Umbilical cord (tissue), 2 donors: ENCODE measurements around the gene BRD1. TPM values are rescaled to one million over a fixed set of nuclear protein-coding genes. Genes with fewer than 3 reads are reported as not detected.

ENCODE experiments used
- DNase-seq: peaks from one replicate; pipeline ENCODE4 v3.0.0-alpha.2; 2015; ENCODE audit warnings: low spot score
- total RNA-seq: library from RNA; depleted of rRNA; stranded (reverse); fragments of >200 nt; gene quantifications from one replicate; pipeline ENCODE4 v1.2.3, GENCODE V29; 2014; ENCODE audit warnings: low replicate concordance; ENCODE audit not compliant: insufficient read depth

The BRD1 gene
- total RNA-seq, 1 donor from 2014 or later, result 30.6 TPM

- DNase-seq, result no peak
These were observed 23.8 kb downstream of the BRD1 start for GRCh38 chr22:49803737-49804375.

DNA sequence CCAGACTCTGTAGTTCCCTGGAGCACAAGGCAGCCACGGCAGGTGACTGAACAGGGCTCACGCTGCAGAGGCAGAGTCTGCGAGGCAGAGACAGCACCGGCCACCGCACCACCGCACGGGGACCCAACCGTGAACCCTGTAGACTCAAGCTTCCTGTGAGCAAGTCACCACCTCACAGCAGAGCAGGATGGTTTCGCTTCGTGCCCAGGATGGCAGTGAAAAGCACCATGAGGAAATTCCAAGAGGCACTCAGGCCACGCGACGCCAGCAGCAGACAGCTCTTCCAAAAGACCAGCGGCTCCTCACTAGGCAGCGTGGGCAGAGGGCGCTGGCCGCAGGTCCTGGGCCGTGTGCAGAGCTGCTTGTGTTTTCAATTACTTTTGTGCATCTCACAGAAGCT is 24.5 kb downstream of the BRD1 start:
- DNase-seq, result no peak

GRCh38 chr22:49801391-49802060 is 26.1 kb downstream of the BRD1 start:
- DNase-seq, result no peak

GRCh38 chr22:49800408-49801238 is 27.1 kb downstream of the BRD1 start:
- no peak for DNase-seq

GRCh38 chr22:49799431-49800075 is 28.1 kb downstream of the BRD1 start:
- no peak for DNase-seq

GRCh38 chr22:49798486-49799151 is 29.1 kb downstream of the BRD1 start:
- no peak for DNase-seq

GRCh38 chr22:49797706-49798105 is 30.0 kb downstream of the BRD1 start:
- DNase-seq, result no peak

DNA sequence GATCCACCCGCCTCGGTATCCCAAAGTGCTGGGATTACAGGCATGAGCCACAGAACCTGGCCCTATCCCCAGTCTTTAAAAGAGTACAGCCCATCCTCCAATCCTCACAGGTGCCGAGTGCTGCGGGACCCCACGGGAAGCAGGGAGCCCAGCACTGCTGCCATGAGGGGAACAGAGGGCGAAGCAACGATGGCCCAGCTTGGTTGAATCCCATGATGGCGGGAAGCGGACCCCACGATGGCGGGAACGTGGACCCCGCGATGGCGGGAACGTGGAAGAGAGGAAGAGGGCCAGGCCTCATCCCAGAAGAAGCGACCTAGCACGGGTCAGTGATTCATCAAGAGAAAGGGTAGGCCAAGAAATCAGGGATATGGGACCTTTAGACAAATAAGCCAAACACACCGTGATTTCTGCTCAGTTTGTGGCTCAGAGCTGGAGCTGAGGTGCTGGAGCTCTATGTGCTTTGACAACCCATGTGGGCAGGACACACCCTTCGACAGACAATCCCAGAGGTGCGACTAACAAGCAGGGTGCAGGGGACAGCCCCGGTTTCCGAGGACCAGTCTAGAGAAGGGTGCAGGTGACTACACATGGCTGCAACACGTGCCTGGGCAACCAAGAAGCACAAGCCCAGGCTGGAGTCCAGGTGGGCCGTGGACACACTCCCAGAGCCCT is 30.9 kb downstream of the BRD1 start:
- DNase-seq, result no peak

DNA sequence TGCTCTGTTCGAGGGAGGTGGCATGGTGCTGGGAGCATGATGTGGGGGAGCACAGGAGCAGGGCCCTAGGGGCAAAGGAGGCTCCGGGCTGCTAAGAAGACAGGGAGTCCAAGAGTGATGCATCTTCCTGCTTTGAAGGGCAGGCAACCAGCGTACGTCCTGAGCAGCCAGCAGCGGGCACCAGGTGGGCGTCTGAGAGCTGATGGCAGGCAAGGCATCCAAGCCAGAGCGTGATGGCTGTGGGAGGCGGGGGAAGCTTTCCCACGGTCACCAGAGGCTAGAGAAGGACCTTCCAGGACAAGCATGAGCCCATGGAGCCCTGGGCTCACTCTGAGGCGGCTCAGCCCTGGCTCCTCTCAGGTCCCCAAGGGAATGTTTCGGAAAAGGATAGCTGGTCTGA is 32.2 kb downstream of the BRD1 start:
- no peak for DNase-seq

- DNase-seq, result no peak
These were observed 33.8 kb downstream of the BRD1 start for GRCh38 chr22:49793871-49794270.

GRCh38 chr22:49793296-49793695 is 34.4 kb downstream of the BRD1 start:
- no peak for DNase-seq

GRCh38 chr22:49792107-49792506 is 35.6 kb downstream of the BRD1 start:
- DNase-seq, result no peak

DNA sequence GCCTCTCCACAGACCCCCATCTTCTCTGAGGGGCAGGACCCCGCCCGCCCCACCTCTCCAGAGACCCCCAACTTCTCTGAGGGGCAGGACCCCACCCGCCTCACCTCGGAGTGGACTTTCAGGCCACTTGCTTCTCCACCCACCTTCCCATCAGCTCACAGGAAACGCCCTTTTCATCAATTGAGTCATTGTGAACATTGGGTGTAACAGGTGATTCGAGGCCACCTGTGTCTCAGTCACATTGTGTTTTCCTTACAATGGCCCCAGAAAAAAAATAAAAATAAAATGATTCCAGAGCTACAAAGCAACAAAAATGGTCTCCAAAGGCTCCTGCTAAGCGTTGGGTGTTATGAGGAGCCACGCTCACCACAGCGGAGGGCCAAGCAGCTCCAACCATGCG is 36.0 kb downstream of the BRD1 start:
- DNase-seq, result no peak

- DNase-seq, result no peak
These were observed 36.8 kb downstream of the BRD1 start for GRCh38 chr22:49790912-49791311.

- DNase-seq, result peak; percentile 38
These were observed 38.2 kb downstream of the BRD1 start for GRCh38 chr22:49789289-49790141.

DNA sequence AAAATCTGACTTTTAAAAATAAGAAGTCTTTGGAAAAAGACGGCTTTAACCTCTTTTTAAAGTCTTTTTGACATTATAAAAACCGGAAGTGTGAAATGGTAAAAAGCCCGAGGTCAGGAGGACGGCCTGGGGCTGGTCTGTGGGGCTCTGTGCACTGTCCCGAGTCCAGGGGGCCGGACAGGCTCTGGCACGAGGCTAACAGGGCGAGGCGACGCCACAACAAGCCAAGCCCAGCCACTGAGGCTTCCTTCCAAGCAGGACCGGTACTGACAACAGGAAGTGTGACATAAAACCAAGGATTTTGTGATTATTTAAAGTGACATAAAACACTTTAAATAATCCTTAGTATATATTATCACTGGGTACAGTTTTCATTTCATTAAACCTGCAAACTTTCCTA is 39.2 kb downstream of the BRD1 start:
- DNase-seq, result no peak

- DNase-seq, result no peak
These were observed 39.8 kb downstream of the BRD1 start for GRCh38 chr22:49787861-49788260.

DNA sequence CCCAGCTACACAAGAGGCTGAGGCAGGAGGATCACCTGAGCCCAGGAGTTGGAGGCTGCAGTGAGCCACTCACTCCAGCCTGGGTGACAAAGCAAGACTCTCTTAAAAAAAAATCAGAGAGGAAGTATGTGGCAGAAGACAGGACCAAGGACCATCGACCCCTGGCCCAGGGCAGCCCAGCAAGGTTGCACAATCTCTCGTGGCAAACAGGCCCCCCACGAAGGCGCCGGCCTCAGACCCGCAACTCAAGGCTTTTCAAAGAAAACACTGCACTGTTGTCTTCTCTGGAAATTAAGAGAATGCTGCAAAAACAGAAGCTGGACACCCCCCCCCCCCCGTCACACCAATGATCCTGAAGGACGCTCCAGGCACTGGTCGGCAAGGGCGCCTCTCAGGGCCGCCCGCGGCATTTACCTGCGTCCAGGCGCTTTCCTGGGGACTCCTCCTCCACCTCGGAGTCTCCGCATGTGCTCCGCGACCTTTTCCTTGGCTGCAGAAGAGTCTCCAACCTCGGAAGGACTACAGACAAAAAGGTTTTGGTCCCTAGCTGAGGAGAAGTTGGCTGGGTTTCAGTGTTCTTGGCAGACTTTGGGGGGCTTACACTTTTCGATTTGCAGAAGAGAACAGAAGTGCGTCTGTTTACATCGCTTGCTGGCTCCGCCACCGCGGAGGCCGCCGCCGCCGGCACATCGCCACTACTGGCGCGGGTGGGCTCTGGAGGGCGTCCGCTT is 40.5 kb downstream of the BRD1 start:
- DNase-seq, result no peak

GRCh38 chr22:49785841-49786471 is 41.7 kb downstream of the BRD1 start:
- no peak for DNase-seq
